NCI-H748 (cell line): ENCODE measurements around the gene RERE.

Experiments
- DNase-seq: peaks from one replicate; lab custom pipeline; 2025; ENCODE audit not compliant: unreplicated experiment; lab: John Stamatoyannopoulos, UW

RERE gene

GRCh38 chr1:8493916-8494540, 323.4 kb downstream of the RERE start:
- DNase-seq: no peak

GRCh38 chr1:8487249-8487648, 330.2 kb downstream of the RERE start:
- DNase-seq: no peak

GRCh38 chr1:8486047-8486446, 331.4 kb downstream of the RERE start:
- DNase-seq: no peak

GRCh38 chr1:8483586-8483985, 333.9 kb downstream of the RERE start:
- no peak for DNase-seq

GRCh38 chr1:8482979-8483381, 334.5 kb downstream of the RERE start:
- DNase-seq: no peak

GRCh38 chr1:8481650-8482380, 335.6 kb downstream of the RERE start:
- no peak for DNase-seq

- no peak for DNase-seq
Measured at GRCh38 chr1:8478566-8478965, 338.9 kb downstream of the RERE start.

GRCh38 chr1:8477983-8478362, 339.5 kb downstream of the RERE start:
- DNase-seq: no peak

- no peak for DNase-seq
Measured at GRCh38 chr1:8477166-8477982, 340.1 kb downstream of the RERE start.

- no peak for DNase-seq
Measured at GRCh38 chr1:8476006-8476405, 341.4 kb downstream of the RERE start.

GRCh38 chr1:8474369-8474768, 343.1 kb downstream of the RERE start:
- no peak for DNase-seq

- DNase-seq: peak; percentile 8
Measured at GRCh38 chr1:8473891-8474300, 343.5 kb downstream of the RERE start.

- no peak for DNase-seq
Measured at GRCh38 chr1:8473121-8473875, 344.1 kb downstream of the RERE start.

- DNase-seq: no peak
Measured at GRCh38 chr1:8472668-8473067, 344.8 kb downstream of the RERE start.

GRCh38 chr1:8471451-8471850, 346.0 kb downstream of the RERE start:
- DNase-seq: no peak

GRCh38 chr1:8468751-8469150, 348.7 kb downstream of the RERE start:
- no peak for DNase-seq

- DNase-seq: no peak
Measured at GRCh38 chr1:8467308-8467707, 350.1 kb downstream of the RERE start.

- DNase-seq: no peak
Measured at GRCh38 chr1:8465692-8466091, 351.7 kb downstream of the RERE start.

GRCh38 chr1:8465013-8465412, 352.4 kb downstream of the RERE start:
- DNase-seq: no peak

GRCh38 chr1:8464377-8464776, 353.1 kb downstream of the RERE start:
- DNase-seq: no peak
